SK-N-SH (cell line): ENCODE results near the gene CSRNP2. TPM values are rescaled to one million over a fixed set of nuclear protein-coding genes. Genes with fewer than 3 reads are reported as not detected.
A peak's percentile ranks its signal among the peaks of the same experiment; 100 is the strongest.

Experiments
- CTCF ChIA-PET: fragments of 300-600, 350-600 bp; formaldehyde crosslinking; extraction: SDS; loops from one replicate; lab custom pipeline; 2021; lab: Yijun Ruan, JAX
- POLR2A ChIA-PET: fragments of 350-600 bp; sonication (Branson Sonifier 250); formaldehyde crosslinking; extraction: SDS; loops from one replicate; lab custom pipeline; 2020; ENCODE audit warnings: antibody characterized with exemption, inconsistent platforms; lab: Yijun Ruan, JAX
- DNase-seq: peaks from one replicate; pipeline ENCODE4 v3.0.0; 2012
- H2AFZ ChIP-seq: fragments of 200-600 bp; sonication (generic); 2 replicates; pipeline ENCODE4 v1.8.1; 2016; ENCODE audit warnings: antibody characterized with exemption, mild to moderate bottlenecking, low read depth
- H3F3A ChIP-seq: fragments of 200-600 bp; sonication (generic); replicated peaks from 2 replicates; pipeline ENCODE3; 2016; ENCODE audit warnings: antibody characterized with exemption, mild to moderate bottlenecking; ENCODE audit not compliant: insufficient read depth
- H3K27ac ChIP-seq, 2 experiments: fragments of 200-500 bp in 1 of 2; fragments of 200-600 bp in 1 of 2; sonication (Bioruptor generic) in 1 of 2; sonication (generic), shearing (Covaris generic) in 1 of 2; 2 replicates each; pipeline versions ENCODE4 v1.5.1 to v1.6.1; 2014 to 2016; ENCODE audit warnings: low read depth in 2 of 2, inconsistent platforms in 1 of 2, low read length in 1 of 2, mild to moderate bottlenecking in 1 of 2, mixed read lengths in 1 of 2
- H3K27me3 ChIP-seq: fragments of 200-600 bp; sonication (generic), shearing (Covaris generic); 2 replicates; pipeline ENCODE4 v1.6.1; 2016; ENCODE audit warnings: mixed run types; ENCODE audit not compliant: insufficient read depth
- H3K36me3 ChIP-seq, 2 experiments: fragments of 200-500 bp in 1 of 2; fragments of 200-600 bp in 1 of 2; sonication (Bioruptor generic) in 1 of 2; sonication (generic) in 1 of 2; replicated peaks in 1 of 2; 2 replicates each; pipeline versions ENCODE3 to v1.5.1; 2014 to 2016; ENCODE audit warnings: low read length in 1 of 2, mild to moderate bottlenecking in 1 of 2; ENCODE audit not compliant: insufficient read depth in 2 of 2, control insufficient read depth in 1 of 2
- H3K4me1 ChIP-seq, 2 experiments: fragments of 200-500 bp in 1 of 2; fragments of 200-600 bp in 1 of 2; sonication (Bioruptor generic) in 1 of 2; sonication (generic), shearing (Covaris generic) in 1 of 2; 2 replicates each; pipeline versions ENCODE4 v1.5.1 to v1.6.1; 2014 to 2016; ENCODE audit warnings: low read depth in 1 of 2, low read length in 1 of 2, mixed run types in 1 of 2; ENCODE audit not compliant: insufficient read depth in 2 of 2, control insufficient read depth in 1 of 2
- H3K4me2 ChIP-seq: fragments of 200-600 bp; sonication (generic), shearing (Covaris generic); 2 replicates; pipeline ENCODE4 v1.6.1; 2017; ENCODE audit warnings: mixed run types
- H3K4me3 ChIP-seq, 2 experiments: fragments of 200-500 bp in 1 of 2; fragments of 200-600 bp in 1 of 2; sonication (Bioruptor generic) in 1 of 2; sonication (generic), shearing (Covaris generic) in 1 of 2; 2 replicates each; pipeline versions ENCODE4 v1.5.1 to v1.8.1; 2014 to 2016; ENCODE audit warnings: low read depth in 2 of 2, inconsistent platforms in 1 of 2, low read length in 1 of 2, mild to moderate bottlenecking in 1 of 2, mixed read lengths in 1 of 2, moderate library complexity in 1 of 2
- H3K79me2 ChIP-seq: fragments of 200-600 bp; sonication (generic); 2 replicates; pipeline ENCODE4 v1.8.1; 2017; ENCODE audit warnings: mild to moderate bottlenecking; ENCODE audit not compliant: insufficient read depth
- H3K9ac ChIP-seq: fragments of 200-600 bp; sonication (generic); 2 replicates; pipeline ENCODE4 v1.6.1; 2017; ENCODE audit warnings: mixed run types
- H3K9me2 ChIP-seq: fragments of 200-600 bp; sonication (generic); 2 replicates; pipeline ENCODE4 v1.6.1; 2017; ENCODE audit warnings: mixed run types
- H3K9me3 ChIP-seq: fragments of 200-600 bp; sonication (generic); 2 replicates; pipeline ENCODE4 v1.6.1; 2017; ENCODE audit warnings: mixed run types, mild to moderate bottlenecking, moderate library complexity
- H4K20me1 ChIP-seq: fragments of 200-600 bp; sonication (generic); 2 replicates; pipeline ENCODE4 v1.6.1; 2017; ENCODE audit warnings: mild to moderate bottlenecking, mixed run types; ENCODE audit not compliant: insufficient read depth
- CHD2 ChIP-seq: fragments of 150-350 bp; IDR thresholded peaks from 2 replicates; pipeline ENCODE4 v1.6.1; 2018; ENCODE audit warnings: low read length; ENCODE audit not compliant: partially characterized antibody
- ELF1 ChIP-seq: IDR thresholded peaks from 2 replicates; pipeline ENCODE4 v1.4.0; 2012
- EP300 ChIP-seq, 2 experiments: IDR thresholded peaks; 2 replicates each; pipeline versions ENCODE4 v1.4.0 to v1.6.1; 2012; ENCODE audit warnings: borderline replicate concordance in 1 of 2, low read depth in 1 of 2, low read length in 1 of 2
- EZH2phosphoT487 ChIP-seq: fragments of 200-600 bp; sonication (generic); IDR thresholded peaks from 2 replicates; pipeline ENCODE4 v1.6.1; 2017; ENCODE audit warnings: low read depth, mixed run types, mild to moderate bottlenecking, antibody characterized with exemption, moderate library complexity, borderline replicate concordance
- FOSL2 ChIP-seq: IDR thresholded peaks from 2 replicates; pipeline ENCODE4 v1.4.0; 2012; ENCODE audit warnings: low read depth, mild to moderate bottlenecking, moderate library complexity, borderline replicate concordance
- FOXJ3 ChIP-seq: sonication (generic); formaldehyde crosslinking; IDR thresholded peaks from 2 replicates; pipeline ENCODE4 v1.5.1; 2020; ENCODE audit warnings: mild to moderate bottlenecking, missing genetic modification reagents
- GABPA ChIP-seq: IDR thresholded peaks from 2 replicates; pipeline ENCODE4 v1.4.0; 2012; ENCODE audit warnings: low read depth, mild to moderate bottlenecking
- GATA2 ChIP-seq: sonication (generic); formaldehyde crosslinking; IDR thresholded peaks from 2 replicates; pipeline ENCODE4 v1.5.0; 2020; ENCODE audit warnings: mild to moderate bottlenecking, missing genetic modification reagents
- JUND ChIP-seq: IDR thresholded peaks from 2 replicates; pipeline ENCODE4 v1.4.0; 2012
- MEF2A ChIP-seq: IDR thresholded peaks from 2 replicates; pipeline ENCODE4 v1.4.0; 2012; ENCODE audit warnings: low read depth, borderline replicate concordance
- MXI1 ChIP-seq: IDR thresholded peaks from 2 replicates; pipeline ENCODE4 v1.6.1; 2012; ENCODE audit warnings: mild to moderate bottlenecking, low read depth, low read length, improper control_type of control experiment
- NFIC ChIP-seq: IDR thresholded peaks from 2 replicates; pipeline ENCODE4 v1.4.0; 2012; ENCODE audit warnings: borderline replicate concordance
- POLR2AphosphoS5 ChIP-seq: IDR thresholded peaks from 2 replicates; pipeline ENCODE4 v1.6.1; 2012; ENCODE audit warnings: low read depth, low read length
- RCOR1 ChIP-seq: fragments of 150-350 bp; IDR thresholded peaks from 2 replicates; pipeline ENCODE4 v1.6.1; 2017; ENCODE audit warnings: antibody characterized with exemption, low read length
- RFX5 ChIP-seq: IDR thresholded peaks from 2 replicates; pipeline ENCODE4 v1.6.1; 2012; ENCODE audit warnings: mild to moderate bottlenecking, improper control_type of control experiment, low read length
- RXRA ChIP-seq: IDR thresholded peaks from 2 replicates; pipeline ENCODE4 v1.4.0; 2012; ENCODE audit warnings: low read depth, mild to moderate bottlenecking, borderline replicate concordance
- SIN3A ChIP-seq: IDR thresholded peaks from 2 replicates; pipeline ENCODE4 v1.6.1; 2012; ENCODE audit warnings: low read depth, mild to moderate bottlenecking, low read length, moderate library complexity, borderline replicate concordance
- TAF1 ChIP-seq: IDR thresholded peaks from 2 replicates; pipeline ENCODE4 v1.6.1; 2012; ENCODE audit warnings: low read depth, mild to moderate bottlenecking, low read length, moderate library complexity, borderline replicate concordance
- TCF12 ChIP-seq: IDR thresholded peaks from 2 replicates; pipeline ENCODE4 v1.4.0; 2012
- YY1 ChIP-seq: IDR thresholded peaks from 2 replicates; pipeline ENCODE4 v1.4.0; 2012; ENCODE audit warnings: low read depth, mild to moderate bottlenecking
- WGBS: methylation state at CpG from one replicate; pipeline ENCODE4 v1.1.6; 2017; ENCODE audit warnings: low lambda C conversion rate; 5-methylcytosine and 5-hydroxymethylcytosine counted together
- polyA plus RNA-seq, 3 experiments: library from polyadenylated mRNA; depleted of rRNA; stranded (reverse); fragments of >200 nt; gene quantifications; 2 replicates each; pipeline ENCODE4 v1.2.3, GENCODE V29; 2012
- TF ChIP-seq, protein P1 (sequence below): fragments of 150-350 bp; IDR thresholded peaks from 2 replicates; pipeline ENCODE4 v1.6.1; 2016; ENCODE audit warnings: mild to moderate bottlenecking, low read depth, low read length
- TF ChIP-seq, protein P2 (sequence below): IDR thresholded peaks from 2 replicates; pipeline ENCODE4 v1.4.0; 2012; ENCODE audit warnings: low read depth, borderline replicate concordance
- TF ChIP-seq, protein P3 (sequence below): IDR thresholded peaks from 2 replicates; pipeline ENCODE4 v1.4.0; 2012; ENCODE audit warnings: low read depth
- TF ChIP-seq, protein P4 (sequence below): IDR thresholded peaks from 2 replicates; pipeline ENCODE4; 2012
- TF ChIP-seq, protein P5 (sequence below): fragments of 200-600 bp; sonication (generic); IDR thresholded peaks from 2 replicates; pipeline ENCODE4 v1.6.1; 2017; ENCODE audit warnings: antibody characterized with exemption, mild to moderate bottlenecking, moderate library complexity

Gene CSRNP2
- polyA plus RNA-seq, 1 of the 3 experiments (the other 2 are of a cell fraction) = 18.7 TPM

DNA sequence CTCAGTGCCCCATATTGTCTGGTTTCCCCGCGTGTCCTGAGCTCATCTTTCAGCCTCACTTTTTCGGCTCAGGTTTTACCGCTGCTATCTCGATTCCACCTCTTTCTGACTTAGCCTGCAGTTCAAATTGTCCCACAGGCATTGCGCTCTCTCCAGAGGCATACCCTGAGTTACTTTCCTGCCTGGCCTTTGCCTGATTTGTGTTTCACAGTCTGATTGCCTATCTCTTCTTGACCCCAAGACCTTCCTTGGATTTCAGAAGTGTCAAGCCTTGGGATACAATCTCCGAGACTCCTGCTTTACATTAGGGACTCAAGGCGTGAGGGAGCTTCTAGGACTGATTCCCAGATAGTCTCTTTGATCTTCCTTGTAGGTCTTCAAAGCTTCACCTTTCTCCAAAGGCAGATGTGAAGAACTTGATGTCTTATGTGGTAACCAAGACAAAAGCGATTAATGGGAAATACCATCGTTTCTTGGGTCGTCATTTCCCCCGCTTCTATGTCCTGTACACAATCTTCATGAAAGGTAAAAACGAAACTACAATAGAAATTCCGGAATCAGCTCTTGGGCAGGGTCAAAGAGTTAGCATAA lies 34.6 kb downstream of the CSRNP2 start (continued):
- TF ChIP-seq, protein P1, sequence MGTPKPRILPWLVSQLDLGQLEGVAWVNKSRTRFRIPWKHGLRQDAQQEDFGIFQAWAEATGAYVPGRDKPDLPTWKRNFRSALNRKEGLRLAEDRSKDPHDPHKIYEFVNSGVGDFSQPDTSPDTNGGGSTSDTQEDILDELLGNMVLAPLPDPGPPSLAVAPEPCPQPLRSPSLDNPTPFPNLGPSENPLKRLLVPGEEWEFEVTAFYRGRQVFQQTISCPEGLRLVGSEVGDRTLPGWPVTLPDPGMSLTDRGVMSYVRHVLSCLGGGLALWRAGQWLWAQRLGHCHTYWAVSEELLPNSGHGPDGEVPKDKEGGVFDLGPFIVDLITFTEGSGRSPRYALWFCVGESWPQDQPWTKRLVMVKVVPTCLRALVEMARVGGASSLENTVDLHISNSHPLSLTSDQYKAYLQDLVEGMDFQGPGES = no peak
- TF ChIP-seq EP300 (IDR thresholded peaks at IDR 0.05; ENCODE audit: borderline replicate concordance in 1 of 2, low read depth in 1 of 2, low read length in 1 of 2) (no peak), FOSL2 (no peak), CHD2 (no peak), MEF2A (no peak), RFX5 (no peak), MXI1 (no peak; the same call in 1 of the 2 replicates), FOXJ3 (CRISPR knock-in tag) (no peak), ELF1 (no peak), TAF1 (no peak)
- TF ChIP-seq, protein P2, sequence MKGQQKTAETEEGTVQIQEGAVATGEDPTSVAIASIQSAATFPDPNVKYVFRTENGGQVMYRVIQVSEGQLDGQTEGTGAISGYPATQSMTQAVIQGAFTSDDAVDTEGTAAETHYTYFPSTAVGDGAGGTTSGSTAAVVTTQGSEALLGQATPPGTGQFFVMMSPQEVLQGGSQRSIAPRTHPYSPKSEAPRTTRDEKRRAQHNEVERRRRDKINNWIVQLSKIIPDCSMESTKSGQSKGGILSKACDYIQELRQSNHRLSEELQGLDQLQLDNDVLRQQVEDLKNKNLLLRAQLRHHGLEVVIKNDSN = no peak

DNA sequence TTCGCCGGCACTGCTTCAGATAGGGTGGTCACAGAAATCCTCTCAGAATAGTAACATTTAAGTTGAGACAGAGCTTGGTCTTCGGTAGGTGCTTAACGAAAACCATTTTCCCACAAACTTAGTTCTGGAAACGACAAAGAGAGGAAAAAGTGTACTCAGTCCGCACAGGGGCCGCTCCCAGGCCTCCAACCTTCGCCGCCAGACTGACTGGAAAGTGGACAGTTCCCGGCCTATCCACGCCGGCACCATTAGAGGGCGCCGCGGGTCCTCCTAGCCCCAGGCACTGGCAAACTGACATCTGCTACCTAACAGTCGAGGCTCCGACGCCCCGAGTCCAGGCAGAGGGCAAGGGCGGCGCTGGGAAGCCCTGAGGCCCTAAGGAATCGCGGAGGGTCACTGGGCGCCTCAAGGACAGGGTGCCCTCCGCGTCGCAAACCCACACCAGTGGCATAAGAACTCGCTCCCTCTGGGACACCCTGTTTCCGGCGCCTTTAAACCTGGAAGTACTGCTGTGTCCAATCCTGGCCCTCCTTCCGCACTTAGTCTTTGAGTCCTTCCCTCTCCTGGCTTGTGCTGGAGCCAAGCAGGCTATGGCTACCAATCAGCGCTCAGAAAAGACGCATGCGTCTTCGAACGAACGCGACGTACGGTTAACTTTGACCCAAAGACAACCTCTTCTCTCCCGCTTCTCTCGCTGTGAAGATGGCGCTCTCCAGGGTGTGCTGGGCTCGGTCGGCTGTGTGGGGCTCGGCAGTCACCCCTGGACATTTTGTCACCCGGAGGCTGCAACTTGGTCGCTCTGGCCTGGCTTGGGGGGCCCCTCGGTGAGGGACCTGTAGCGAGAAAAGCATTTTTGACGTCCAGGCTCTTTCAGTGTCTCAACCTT lies 35.5 kb downstream of the CSRNP2 start, which contains the start of gene LETMD1:
TSS of gene LETMD1 (plus strand) at position 673 of the 886 bp plus-strand sequence. CDS start at position 703, 30 bp downstream.
- peak; percentile 92 for DNase-seq
- no peaks in the 10 kb centered on the region for H3K27me3 ChIP-seq
- no peaks in the 10 kb centered on the region for H3K9me3 ChIP-seq
- peak within 1 kb of the TSS; percentile 95 for H3K4me2 ChIP-seq
- no peaks in the 10 kb centered on the region for H4K20me1 ChIP-seq
- WGBS = 9% methylated on average over 22 of the region's 51 CpGs
- peak within 1 kb of the TSS; percentile 66 for H2AFZ ChIP-seq
- no peaks in the 10 kb centered on the region for H3F3A ChIP-seq
- peaks cover 43% of the 10 kb centered on the region for H3K79me2 ChIP-seq
- H3K36me3 ChIP-seq = peaks cover 7 to 24% of the 10 kb centered on the region in 2 experiments
- POLR2A ChIA-PET = interaction anchor here (1.3 to 1.5 kb wide), 3 partner anchors 13 to 36 kb away, joined by 3 to 4 read pairs (median 3); partner anchors contain the start of gene CSRNP2
- peak within 1 kb of the TSS; percentile 78 to 96 for H3K27ac ChIP-seq
- CTCF ChIA-PET = interaction anchor here (0.6 to 1.7 kb wide), 20 partner anchors 8 to 293 kb away, joined by 3 to 5 read pairs (median 3); partner anchors contain the start of genes POU6F1 and SLC11A2
- H3K4me1 ChIP-seq = peaks cover 4 to 11% of the 10 kb centered on the region in 2 experiments; a peak in 2 of 4 replicates
- H3K4me3 ChIP-seq = peak within 1 kb of the TSS; percentile 85
- no peaks in the 10 kb centered on the region for H3K9me2 ChIP-seq
- peak within 1 kb of the TSS; percentile 70 for H3K9ac ChIP-seq
- TF ChIP-seq, protein P3, sequence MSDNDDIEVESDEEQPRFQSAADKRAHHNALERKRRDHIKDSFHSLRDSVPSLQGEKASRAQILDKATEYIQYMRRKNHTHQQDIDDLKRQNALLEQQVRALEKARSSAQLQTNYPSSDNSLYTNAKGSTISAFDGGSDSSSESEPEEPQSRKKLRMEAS = peak; percentile 88
- no peak for TF ChIP-seq EZH2phosphoT487
- TF ChIP-seq SIN3A = peak; percentile 86
- TF ChIP-seq FOXJ3 (CRISPR knock-in tag) = no peak
- no peak for TF ChIP-seq EP300 (IDR thresholded peaks at IDR 0.05; ENCODE audit: borderline replicate concordance in 1 of 2, low read depth in 1 of 2, low read length in 1 of 2)
- TF ChIP-seq RCOR1 = no peak
- no peak for TF ChIP-seq MEF2A
- TF ChIP-seq, protein P4, sequence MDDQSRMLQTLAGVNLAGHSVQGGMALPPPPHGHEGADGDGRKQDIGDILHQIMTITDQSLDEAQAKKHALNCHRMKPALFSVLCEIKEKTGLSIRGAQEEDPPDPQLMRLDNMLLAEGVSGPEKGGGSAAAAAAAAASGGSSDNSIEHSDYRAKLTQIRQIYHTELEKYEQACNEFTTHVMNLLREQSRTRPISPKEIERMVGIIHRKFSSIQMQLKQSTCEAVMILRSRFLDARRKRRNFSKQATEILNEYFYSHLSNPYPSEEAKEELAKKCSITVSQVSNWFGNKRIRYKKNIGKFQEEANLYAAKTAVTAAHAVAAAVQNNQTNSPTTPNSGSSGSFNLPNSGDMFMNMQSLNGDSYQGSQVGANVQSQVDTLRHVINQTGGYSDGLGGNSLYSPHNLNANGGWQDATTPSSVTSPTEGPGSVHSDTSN = no peak; the same call in 1 of the 2 replicates
- TF ChIP-seq GATA2 = no peak
- TF ChIP-seq, protein P5, sequence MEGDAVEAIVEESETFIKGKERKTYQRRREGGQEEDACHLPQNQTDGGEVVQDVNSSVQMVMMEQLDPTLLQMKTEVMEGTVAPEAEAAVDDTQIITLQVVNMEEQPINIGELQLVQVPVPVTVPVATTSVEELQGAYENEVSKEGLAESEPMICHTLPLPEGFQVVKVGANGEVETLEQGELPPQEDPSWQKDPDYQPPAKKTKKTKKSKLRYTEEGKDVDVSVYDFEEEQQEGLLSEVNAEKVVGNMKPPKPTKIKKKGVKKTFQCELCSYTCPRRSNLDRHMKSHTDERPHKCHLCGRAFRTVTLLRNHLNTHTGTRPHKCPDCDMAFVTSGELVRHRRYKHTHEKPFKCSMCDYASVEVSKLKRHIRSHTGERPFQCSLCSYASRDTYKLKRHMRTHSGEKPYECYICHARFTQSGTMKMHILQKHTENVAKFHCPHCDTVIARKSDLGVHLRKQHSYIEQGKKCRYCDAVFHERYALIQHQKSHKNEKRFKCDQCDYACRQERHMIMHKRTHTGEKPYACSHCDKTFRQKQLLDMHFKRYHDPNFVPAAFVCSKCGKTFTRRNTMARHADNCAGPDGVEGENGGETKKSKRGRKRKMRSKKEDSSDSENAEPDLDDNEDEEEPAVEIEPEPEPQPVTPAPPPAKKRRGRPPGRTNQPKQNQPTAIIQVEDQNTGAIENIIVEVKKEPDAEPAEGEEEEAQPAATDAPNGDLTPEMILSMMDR = peak; percentile 93
- no peak for TF ChIP-seq JUND
- peak; percentile 28 for TF ChIP-seq CHD2
- TF ChIP-seq RXRA = no peak
- peak; percentile 94 for TF ChIP-seq ELF1
- TF ChIP-seq MXI1 = peak; percentile 65
- TF ChIP-seq POLR2AphosphoS5 = peak; percentile 87
- TF ChIP-seq GABPA = peak; percentile 87
- peak; percentile 92 for TF ChIP-seq YY1
- TF ChIP-seq NFIC = peak; percentile 31; the same call in 1 of the 2 replicates
- TF ChIP-seq TCF12 = peak; percentile 32; the same call in 1 of the 2 replicates
